Nephron (organoid): Measurements from ENCODE around the gene TIMM23.
"Not testable (repeated sequence)": the region's sequence is repeated elsewhere in the genome, so short reads cannot be mapped to it uniquely, and the experiment has no call there.

Experiments used
- H3K27ac Mint-ChIP-seq, 3 experiments: 2 replicates each; pipeline ENCODE4 v1.8.0; 2020; ENCODE audit warnings: mixed read lengths in 3 of 3, mild to moderate bottlenecking in 2 of 3, moderate library complexity in 1 of 3
- H3K27me3 Mint-ChIP-seq: 2 replicates; pipeline ENCODE4 v1.8.0; 2021; ENCODE audit warnings: low read depth, mild to moderate bottlenecking, moderate library complexity, mixed read lengths
- H3K36me3 Mint-ChIP-seq: 2 replicates; pipeline ENCODE4 v1.8.0; 2020; ENCODE audit warnings: low read depth, mixed read lengths
- H3K4me1 Mint-ChIP-seq: 2 replicates; pipeline ENCODE4 v1.8.0; 2020; ENCODE audit warnings: mixed read lengths
- H3K4me3 Mint-ChIP-seq, 3 experiments: 2 replicates each; pipeline ENCODE4 v1.8.0; 2020; ENCODE audit warnings: mild to moderate bottlenecking in 3 of 3, mixed read lengths in 3 of 3, moderate library complexity in 2 of 3
- H3K9me3 Mint-ChIP-seq: 2 replicates; pipeline ENCODE4 v1.8.0; 2020; ENCODE audit warnings: mixed read lengths
- CTCF ChIP-seq, 3 experiments: fragments of 200-600 bp; sonication (generic); IDR thresholded peaks; one replicate each; pipeline ENCODE4 v1.5.0; 2021; ENCODE audit warnings: antibody characterized with exemption in 3 of 3; ENCODE audit not compliant: unreplicated experiment in 3 of 3

The TIMM23 gene

DNA sequence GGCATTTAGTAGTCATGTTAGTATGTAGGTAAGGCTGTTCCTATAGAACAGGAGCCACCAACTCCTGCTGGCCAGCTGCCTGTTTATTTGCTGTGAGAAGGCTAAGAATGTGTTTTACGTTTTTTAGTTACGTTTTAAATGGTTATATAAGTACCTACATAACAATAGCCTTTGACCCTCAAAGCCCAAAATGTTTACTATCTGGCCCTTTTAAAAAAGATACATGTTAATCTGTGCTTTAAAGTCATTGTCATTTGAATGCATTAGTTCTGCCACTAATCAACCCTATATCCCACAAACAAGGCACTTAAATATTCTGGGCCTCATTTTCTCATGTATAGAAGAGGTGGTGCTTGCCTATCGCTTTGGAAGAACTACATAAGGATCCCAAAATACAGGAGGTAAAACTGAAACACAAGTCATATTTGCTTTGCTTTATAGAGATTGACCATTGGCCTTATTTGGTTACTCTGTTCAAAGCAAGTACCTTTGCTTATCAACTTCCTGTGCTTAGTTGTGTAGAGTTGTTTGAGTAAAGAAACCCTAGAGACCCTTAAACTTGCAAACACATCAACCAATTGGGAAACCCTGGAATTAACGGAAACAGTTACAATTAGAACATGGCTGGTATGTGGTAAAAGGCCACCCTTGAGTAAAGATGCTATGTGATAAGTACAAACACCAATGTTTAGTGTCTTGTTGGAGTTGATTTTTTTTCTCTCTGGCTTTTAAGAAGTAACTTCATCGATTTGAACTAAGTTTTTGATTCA is 25.9 kb downstream of the TIMM23 start:
- no peak overlapping the region for H3K27ac Mint-ChIP-seq
- H3K4me3 Mint-ChIP-seq = no peak overlapping the region
- no peaks in the 10 kb centered on the region for H3K4me1 Mint-ChIP-seq
- H3K36me3 Mint-ChIP-seq = peaks cover 61% of the 10 kb centered on the region
- no peaks in the 10 kb centered on the region for H3K27me3 Mint-ChIP-seq
- H3K9me3 Mint-ChIP-seq = no peaks in the 10 kb centered on the region
- TF ChIP-seq CTCF (IDR thresholded peaks at IDR 0.05; ENCODE audit: unreplicated experiment in 3 of 3) = no peak

DNA sequence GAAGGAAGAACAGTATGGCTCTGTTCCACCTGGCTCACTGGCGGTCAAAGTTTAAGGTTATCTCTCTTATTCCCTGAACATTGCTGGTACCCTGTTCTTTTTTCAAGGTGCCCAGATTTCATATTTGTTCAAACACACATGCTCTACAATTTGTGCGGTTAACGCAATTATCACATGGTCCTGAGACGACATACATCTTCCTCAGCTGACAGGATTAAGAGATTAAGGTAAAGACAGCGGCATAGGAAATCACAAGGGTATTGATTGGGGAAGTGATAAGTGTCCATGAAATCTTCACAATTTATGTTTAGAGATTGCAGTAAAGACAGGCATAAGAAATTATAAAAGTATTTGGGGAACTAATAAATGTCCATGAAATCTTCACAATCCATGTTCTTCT is 27.7 kb downstream of the TIMM23 start:
- H3K36me3 Mint-ChIP-seq = peaks cover 57% of the 10 kb centered on the region
- not testable (repeated sequence) for H3K27ac Mint-ChIP-seq, H3K9me3 Mint-ChIP-seq, H3K4me3 Mint-ChIP-seq, H3K4me1 Mint-ChIP-seq, H3K27me3 Mint-ChIP-seq

DNA sequence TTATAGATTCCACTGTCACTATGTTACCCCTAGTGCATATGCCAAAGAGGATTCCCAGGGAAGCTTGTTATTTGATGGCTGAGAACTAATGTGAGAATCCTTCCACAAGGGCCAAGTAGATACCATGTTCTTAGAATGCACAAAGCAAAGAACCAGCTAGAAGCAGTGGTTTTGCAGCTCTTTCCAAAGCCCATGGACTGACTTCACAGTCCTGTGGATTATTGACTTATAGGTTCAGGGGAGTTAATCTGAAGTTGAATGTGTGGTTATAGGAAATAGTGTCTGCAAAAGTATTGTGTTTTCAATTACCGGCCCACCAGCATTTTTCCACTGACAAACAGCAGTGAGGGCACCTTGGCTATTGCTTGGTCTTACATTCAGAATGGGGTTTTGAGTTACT is 28.2 kb downstream of the TIMM23 start:
- Mint-ChIP-seq H3K9me3 (no peaks in the 10 kb centered on the region), H3K36me3 (peaks cover 62% of the 10 kb centered on the region), H3K27ac (no peak overlapping the region), H3K4me1 (no peaks in the 10 kb centered on the region), H3K4me3 (no peak overlapping the region), H3K27me3 (no peaks in the 10 kb centered on the region)
- no peak for TF ChIP-seq CTCF (IDR thresholded peaks at IDR 0.05; ENCODE audit: unreplicated experiment in 3 of 3)

GRCh38 chr10:46001187-46001756 is 29.0 kb downstream of the TIMM23 start:
- Mint-ChIP-seq H3K9me3 (no peaks in the 10 kb centered on the region), H3K27me3 (no peaks in the 10 kb centered on the region), H3K4me1 (no peaks in the 10 kb centered on the region), H3K4me3 (no peak overlapping the region), H3K36me3 (peaks cover 64% of the 10 kb centered on the region), H3K27ac (no peak overlapping the region)
- TF ChIP-seq CTCF (IDR thresholded peaks at IDR 0.05; ENCODE audit: unreplicated experiment in 3 of 3) = no peak

DNA sequence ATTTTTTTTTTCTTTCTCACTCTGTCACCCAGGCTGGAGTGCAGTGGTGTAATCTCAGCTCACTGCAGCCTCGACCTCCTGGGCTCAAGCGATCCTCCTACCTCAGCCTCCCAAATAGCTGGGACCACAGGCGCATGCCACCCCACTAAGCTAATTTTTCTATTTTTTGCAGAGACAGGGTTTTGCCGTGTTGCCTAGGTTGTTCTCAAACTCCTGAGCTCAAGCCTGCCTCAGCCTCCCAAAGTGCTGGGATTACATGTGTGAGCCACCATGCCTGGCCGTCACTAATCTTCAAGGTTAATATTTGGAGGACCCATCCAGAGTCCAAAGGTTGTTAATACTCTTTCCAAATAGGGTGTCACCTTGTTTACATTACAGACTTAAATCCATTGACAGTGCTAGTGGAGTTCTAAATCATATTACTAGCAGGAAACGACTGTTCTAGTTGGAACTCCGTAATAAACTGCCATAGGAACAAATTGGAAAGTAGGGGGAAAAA is 29.9 kb downstream of the TIMM23 start:
- not testable (repeated sequence) for H3K4me1 Mint-ChIP-seq, H3K4me3 Mint-ChIP-seq, H3K9me3 Mint-ChIP-seq, H3K27ac Mint-ChIP-seq, H3K27me3 Mint-ChIP-seq
- H3K36me3 Mint-ChIP-seq = peaks cover 71% of the 10 kb centered on the region

- Mint-ChIP-seq H3K36me3 (peaks cover 73% of the 10 kb centered on the region), H3K4me1 (no peaks in the 10 kb centered on the region), H3K9me3 (peaks cover 1% of the 10 kb centered on the region), H3K4me3 (no peak overlapping the region), H3K27ac (no peak overlapping the region), H3K27me3 (no peaks in the 10 kb centered on the region)
- no peak for TF ChIP-seq CTCF (IDR thresholded peaks at IDR 0.05; ENCODE audit: unreplicated experiment in 3 of 3)
These were observed 30.8 kb downstream of the TIMM23 start for GRCh38 chr10:46002916-46003693.
